Stimulated activated CD8-positive, alpha-beta memory T cell treated with anti-CD3 and anti-CD28 coated beads, Interleukin-4, amount 100 ng/mL, for 24 hours (primary cell): ENCODE results near the gene SRC.
A peak's percentile ranks its signal among the peaks of the same experiment; 100 is the strongest.

ENCODE experiments used
- DNase-seq: peaks from one replicate; pipeline ENCODE4 v3.0.0-alpha.2; 2020; ENCODE audit warnings: low read depth

The SRC gene

GRCh38 chr20:37383229-37383989, 37.5 kb downstream of the SRC start:
- no peak for DNase-seq

- peak; percentile 73 for DNase-seq
These were observed 38.8 kb downstream of the SRC start for GRCh38 chr20:37384683-37385174.

- DNase-seq, result no peak
These were observed 39.2 kb downstream of the SRC start for GRCh38 chr20:37385176-37385575.

- no peak for DNase-seq
These were observed 39.9 kb downstream of the SRC start for GRCh38 chr20:37385659-37386504.

- DNase-seq, result no peak
These were observed 40.7 kb downstream of the SRC start for GRCh38 chr20:37386505-37387251.

- DNase-seq, result no peak
These were observed 41.8 kb downstream of the SRC start for GRCh38 chr20:37387519-37388269.

GRCh38 chr20:37388831-37389230, 42.9 kb downstream of the SRC start:
- no peak for DNase-seq

- DNase-seq, result no peak
These were observed 43.4 kb downstream of the SRC start for GRCh38 chr20:37389241-37389747.

- DNase-seq, result no peak
These were observed 43.9 kb downstream of the SRC start for GRCh38 chr20:37389844-37390275.

- DNase-seq, result no peak
These were observed 44.6 kb downstream of the SRC start for GRCh38 chr20:37390503-37390890.

GRCh38 chr20:37390891-37391525, 45.1 kb downstream of the SRC start:
- DNase-seq, result no peak

- DNase-seq, result no peak
These were observed 46.7 kb downstream of the SRC start for GRCh38 chr20:37392441-37393195.

GRCh38 chr20:37393196-37393862, 47.4 kb downstream of the SRC start:
- no peak for DNase-seq

GRCh38 chr20:37393863-37394542, 48.1 kb downstream of the SRC start:
- no peak for DNase-seq

- DNase-seq, result no peak
These were observed 48.8 kb downstream of the SRC start for GRCh38 chr20:37394543-37395409.

GRCh38 chr20:37395410-37395797, 49.5 kb downstream of the SRC start:
- DNase-seq, result no peak

GRCh38 chr20:37395921-37396415, 50.0 kb downstream of the SRC start:
- no peak for DNase-seq
